ENCODE data around the gene SLC5A2.
A peak's percentile ranks its signal among the peaks of the same experiment; 100 is the strongest.
"Not testable (repeated sequence)": the region's sequence is repeated elsewhere in the genome, so short reads cannot be mapped to it uniquely, and the experiment has no call there.

The SLC5A2 gene

DNA sequence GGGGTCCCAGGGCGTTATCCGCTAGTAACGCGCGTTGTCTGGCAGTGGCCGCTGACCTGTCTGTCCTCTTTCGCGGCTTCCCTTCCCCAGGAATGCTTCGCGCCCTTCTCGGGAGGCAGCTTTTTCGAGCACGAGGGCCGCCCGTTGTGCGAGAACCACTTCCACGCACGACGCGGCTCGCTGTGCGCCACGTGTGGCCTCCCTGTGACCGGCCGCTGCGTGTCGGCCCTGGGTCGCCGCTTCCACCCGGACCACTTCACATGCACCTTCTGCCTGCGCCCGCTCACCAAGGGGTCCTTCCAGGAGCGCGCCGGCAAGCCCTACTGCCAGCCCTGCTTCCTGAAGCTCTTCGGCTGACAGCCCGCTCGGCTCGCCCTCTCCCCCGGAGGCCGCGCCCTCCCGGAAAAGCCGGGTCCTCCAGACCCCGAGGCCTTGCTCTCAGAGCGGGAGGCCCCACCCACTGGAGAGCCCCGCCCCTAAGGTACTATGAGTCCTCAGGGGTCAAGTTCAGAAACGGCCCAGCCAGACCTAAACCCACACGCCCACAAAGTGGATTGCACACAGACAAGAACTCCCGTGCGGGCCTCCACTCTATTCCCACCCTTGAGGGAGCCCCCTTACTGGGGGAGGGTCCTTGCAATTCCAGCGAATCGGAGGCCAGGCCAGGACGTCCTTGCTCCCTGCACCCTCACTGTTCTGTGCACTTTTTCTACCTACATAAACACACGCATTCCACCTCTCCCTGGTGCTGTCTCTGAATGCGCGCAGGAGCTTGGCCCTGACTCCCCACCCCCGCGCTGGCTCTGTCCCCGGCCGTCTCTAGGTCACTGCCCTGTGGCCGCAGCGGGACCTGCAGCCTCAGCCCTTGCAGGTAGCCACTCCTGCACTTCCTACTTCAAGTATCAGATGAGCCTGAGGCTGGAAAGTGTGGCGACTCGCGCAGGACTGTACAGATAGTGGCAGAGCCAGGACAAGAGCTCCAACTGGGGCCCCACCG is 5.4 kb upstream of the SLC5A2 start:
- no peak for DNase-seq

DNA sequence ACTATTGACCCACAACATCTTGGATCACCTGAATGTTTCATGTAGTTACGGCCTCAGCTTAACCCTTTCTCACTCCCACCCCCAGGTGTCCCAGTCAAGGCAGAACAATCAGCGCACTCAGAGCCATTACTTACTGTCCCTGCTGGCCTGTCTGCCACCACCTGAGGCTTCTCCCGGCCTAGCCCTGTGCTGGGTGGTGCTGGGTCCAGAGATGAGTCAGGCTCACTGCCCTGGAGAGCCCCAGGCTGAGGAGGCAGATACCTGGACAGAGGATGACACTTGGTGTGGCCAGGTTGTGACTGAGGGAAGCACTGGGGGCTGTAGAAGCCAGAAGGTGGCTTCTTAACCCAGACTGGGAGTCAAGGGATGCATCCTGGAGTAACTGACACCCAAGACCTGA is 4.0 kb upstream of the SLC5A2 start:
- DNase-seq: no peak

DNA sequence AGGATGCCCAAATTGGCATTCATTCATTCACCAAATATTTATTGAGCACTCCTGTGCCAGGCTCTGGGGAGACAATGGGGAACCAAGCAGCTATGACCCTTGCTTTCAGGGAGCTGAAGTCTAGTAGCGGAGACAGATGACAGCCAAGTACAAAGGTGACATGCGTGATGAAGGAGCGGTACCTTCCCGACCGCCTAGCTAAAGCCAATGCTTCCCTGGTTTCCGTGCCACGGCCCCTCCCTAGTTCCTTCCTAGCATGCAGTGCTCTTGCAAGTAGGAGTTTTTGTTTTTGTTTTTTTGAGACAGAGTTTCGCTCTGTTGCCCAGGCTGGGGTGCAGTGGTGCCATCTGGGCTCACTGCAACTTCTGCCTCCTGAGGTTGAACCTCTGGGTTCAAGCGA is 3.2 kb upstream of the SLC5A2 start:
- DNase-seq: no peak

DNA sequence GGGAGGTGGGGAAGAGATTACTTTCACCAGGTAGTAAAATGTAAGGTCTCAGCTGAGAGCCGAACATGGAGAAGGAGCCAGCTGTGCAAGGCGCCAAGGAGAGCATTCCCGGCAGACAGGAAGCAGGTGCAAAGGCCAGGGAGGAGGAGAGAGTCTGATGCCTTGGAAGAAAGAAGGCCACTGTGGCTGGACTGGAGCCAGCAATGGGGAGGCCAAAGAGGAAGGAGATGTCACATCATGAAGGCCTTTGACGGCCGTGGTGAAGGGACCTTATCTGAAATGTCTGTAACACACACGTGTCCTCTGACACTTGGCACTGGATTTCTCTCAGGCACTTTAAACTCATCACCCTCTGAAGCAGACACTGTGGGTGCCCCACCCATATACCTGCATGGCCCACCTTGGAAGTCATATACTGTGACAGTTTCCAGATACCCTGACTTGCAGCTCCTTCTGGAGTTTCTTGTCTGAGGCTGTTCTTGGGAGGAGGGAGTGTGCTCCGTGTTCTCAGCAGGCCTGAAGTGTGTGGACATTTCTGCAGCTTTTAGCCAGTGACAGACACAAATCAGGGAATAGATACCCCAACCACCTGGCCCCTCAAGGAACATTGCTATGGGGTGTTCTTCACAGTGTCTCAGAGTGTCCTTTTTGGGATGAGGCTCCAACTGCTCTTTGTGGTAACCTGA is 1.9 kb upstream of the SLC5A2 start:
- DNase-seq: no peak

DNA sequence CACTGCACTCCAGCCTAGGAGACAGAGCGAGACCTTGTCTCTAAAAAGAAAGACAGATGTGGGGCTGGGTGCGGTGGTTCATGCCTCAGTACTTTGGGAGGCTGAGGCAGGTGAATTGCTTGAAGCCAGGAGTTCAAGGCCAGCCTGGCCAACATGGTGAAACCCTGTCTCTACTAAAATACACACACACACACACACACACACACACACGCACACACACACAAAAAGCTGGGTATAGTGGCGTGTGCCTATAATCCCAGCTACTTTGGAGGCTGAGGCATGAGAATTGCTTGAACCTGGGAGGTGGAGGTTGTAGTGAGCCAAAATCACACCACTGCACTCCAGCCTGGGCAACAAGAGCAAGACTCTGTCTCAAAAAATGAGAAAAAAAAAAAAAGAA is 1.1 kb downstream of the SLC5A2 start:
- not testable (repeated sequence) for DNase-seq

DNA sequence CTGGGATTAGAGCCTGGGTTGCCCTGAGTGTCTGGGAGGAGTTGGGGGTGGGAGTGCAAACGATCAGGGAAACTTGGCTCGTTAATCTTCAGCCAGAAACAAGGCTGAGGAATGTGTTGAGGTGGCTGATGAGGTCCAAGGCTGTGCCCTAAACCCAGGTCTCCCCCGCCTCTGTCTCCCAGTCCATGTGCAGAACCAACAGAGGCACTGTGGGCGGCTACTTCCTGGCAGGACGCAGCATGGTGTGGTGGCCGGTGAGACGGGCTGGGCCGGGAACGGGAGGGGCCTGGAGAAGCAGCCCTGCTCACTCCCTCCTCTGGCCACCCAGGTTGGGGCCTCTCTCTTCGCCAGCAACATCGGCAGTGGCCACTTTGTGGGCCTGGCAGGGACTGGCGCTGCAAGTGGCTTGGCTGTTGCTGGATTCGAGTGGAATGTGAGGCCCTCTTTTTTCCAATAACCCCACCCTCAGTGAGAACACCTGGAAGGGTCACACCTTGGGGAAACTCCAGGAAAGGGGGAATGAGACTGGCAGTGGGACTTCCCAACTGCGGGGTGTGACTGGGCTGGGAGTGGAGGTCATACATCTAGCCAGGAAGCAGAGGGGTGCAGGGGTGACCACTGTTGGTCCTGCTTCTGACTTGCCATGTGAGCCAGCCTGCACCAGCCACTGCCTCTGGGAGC is 1.7 kb downstream of the SLC5A2 start:
- DNase-seq: no peak

DNA sequence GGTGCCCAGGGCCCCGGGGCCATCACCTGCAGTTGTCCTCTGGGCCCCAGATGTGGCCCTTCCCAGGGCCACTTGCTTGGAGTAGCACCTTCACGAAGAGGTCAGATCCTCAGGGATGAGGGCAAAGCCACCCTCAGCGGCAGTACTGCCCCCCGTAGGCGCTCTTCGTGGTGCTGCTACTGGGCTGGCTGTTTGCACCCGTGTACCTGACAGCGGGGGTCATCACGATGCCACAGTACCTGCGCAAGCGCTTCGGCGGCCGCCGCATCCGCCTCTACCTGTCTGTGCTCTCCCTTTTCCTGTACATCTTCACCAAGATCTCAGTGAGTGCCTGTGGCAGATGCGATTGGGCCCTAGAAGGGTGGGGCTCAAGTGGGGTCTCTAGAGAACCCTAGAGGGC is 2.6 kb downstream of the SLC5A2 start:
- no peak for DNase-seq

DNA sequence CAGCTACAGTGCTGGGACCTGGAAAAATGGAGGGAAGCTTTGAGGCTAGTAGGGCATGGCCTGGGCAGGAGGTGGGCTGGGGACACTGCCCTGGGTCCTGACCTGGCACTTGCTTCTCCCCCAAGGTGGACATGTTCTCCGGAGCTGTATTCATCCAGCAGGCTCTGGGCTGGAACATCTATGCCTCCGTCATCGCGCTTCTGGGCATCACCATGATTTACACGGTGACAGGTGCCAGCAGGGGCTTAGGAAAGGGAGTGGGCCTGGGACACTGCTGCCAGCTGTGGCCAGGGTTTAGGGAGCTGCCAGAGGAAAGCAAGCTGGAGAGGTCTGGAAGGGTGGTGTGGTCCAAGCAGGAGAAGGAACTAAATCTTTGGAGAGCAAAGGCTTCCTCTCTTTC is 3.1 kb downstream of the SLC5A2 start:
- DNase-seq: no peak

DNA sequence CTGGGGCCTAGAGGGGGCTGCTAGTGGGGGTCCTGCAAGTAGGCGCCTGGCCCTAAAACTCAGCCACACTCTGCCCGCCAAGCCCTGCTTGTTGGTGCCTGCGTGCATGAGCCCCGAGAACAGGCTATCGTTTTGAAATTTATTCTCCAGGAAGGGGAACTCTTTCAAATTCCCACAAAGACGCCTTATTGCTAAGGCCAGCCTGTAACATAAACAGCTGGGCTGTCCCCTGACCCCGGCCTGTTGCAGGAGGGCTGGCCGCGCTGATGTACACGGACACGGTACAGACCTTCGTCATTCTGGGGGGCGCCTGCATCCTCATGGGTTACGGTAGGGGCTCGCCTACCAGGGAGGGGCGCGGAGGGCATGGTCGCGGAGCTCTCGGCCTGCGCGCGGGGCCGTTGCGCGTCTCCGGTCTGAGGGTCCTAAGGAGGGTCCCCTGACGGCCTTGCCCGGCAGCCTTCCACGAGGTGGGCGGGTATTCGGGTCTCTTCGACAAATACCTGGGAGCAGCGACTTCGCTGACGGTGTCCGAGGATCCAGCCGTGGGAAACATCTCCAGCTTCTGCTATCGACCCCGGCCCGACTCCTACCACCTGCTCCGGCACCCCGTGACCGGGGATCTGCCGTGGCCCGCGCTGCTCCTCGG is 4.3 kb downstream of the SLC5A2 start:
- DNase-seq: no peak

DNA sequence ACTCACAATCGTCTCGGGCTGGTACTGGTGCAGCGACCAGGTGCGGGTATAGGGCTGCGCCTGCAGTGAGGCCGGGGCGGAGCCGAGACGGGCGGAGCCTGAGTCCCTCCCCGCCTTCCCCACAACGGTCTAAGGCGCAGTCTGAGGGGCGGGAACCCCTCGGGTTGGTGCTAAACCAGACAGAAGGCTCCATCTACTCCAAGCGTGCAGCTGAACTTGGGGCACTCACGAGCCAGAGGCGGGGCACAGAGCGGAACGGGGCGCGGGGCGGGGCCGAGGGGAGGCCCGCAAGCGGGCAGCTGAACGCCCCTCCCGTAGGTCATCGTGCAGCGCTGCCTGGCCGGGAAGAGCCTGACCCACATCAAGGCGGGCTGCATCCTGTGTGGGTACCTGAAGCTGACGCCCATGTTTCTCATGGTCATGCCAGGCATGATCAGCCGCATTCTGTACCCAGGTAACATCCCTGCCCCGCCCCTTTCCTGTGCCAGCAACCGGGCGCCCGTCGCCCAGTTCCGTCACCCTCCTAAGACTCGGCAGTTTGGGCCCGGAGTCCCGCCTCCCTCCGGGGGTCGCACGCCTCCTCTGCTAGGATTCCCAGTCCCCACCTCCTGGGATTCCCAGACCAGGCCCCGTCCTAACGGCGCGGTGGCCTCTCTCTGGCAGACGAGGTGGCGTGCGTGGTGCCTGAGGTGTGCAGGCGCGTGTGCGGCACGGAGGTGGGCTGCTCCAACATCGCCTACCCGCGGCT is 5.0 kb downstream of the SLC5A2 start:
- peak; percentile 45 to 46 for DNase-seq

DNA sequence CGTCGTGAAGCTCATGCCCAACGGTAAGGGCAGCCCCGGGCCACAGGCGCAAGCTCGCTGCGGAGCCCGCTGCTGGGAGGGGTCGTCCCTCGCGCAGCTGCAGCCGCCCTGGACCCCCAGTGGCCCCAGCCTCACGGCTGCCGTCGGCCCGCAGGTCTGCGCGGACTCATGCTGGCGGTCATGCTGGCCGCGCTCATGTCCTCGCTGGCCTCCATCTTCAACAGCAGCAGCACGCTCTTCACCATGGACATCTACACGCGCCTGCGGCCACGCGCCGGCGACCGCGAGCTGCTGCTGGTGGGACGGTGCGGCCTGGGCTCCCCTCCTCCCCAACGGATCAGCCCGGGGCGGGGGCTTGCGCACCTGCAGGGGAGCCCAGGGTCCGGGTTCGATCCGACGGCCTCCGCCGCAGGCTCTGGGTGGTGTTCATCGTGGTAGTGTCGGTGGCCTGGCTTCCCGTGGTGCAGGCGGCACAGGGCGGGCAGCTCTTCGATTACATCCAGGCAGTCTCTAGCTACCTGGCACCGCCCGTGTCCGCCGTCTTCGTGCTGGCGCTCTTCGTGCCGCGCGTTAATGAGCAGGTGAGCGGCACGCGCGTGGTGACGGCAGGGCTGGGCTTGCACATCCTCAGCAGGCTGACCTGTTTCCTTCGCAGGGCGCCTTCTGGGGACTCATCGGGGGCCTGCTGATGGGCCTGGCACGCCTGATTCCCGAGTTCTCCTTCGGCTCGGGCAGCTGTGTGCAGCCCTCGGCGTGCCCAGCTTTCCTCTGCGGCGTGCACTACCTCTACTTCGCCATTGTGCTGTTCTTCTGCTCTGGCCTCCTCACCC is 5.8 kb downstream of the SLC5A2 start:
- no peak for DNase-seq

DNA sequence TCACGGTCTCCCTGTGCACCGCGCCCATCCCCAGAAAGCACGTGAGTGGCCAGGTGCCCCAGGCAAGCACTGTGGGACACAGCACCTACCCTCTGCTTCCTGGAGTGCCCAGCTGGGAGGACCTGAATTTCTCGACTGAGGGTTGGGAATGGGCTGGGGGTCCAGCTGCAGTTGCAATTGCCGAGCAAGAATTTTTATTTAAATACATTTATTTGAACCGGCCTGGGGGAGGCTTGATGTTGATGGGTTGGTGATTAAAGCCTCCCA is 6.3 kb downstream of the SLC5A2 start:
- DNase-seq: no peak

DNA sequence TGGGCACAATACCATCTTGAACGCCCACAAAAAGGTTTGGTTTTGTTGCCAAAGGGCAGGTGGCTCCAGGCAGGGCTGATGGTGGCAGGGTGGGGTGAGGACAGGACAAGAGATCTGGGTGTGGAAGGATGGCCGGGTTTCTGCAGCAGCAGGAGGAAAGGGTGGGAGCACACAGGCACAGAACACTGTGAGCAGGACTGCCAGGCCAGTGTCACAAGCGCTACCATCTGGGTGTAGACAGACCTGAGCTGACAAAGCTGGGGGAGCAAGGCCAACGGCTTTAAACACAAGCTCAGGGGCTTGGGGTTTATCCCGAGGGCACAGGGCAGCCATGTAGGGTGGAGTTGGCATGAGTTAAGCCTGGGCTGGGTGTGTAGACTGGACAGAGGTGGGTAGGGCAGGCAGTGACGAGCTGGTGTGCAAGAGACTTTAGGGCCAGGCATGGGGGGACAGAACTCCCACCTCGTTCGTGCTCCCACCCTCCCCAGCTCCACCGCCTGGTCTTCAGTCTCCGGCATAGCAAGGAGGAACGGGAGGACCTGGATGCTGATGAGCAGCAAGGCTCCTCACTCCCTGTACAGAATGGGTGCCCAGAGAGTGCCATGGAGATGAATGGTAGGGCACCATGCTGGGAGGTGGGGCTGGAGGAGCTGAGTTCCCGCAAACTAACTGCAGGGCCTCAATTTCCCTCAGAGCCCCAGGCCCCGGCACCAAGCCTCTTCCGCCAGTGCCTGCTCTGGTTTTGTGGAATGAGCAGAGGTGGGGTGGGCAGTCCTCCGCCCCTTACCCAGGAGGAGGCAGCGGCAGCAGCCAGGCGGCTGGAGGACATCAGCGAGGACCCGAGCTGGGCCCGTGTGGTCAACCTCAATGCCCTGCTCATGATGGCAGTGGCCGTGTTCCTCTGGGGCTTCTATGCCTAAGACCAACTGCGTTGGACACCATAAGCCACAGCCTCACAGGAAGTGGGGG is 7.0 kb downstream of the SLC5A2 start:
- DNase-seq: no peak

DNA sequence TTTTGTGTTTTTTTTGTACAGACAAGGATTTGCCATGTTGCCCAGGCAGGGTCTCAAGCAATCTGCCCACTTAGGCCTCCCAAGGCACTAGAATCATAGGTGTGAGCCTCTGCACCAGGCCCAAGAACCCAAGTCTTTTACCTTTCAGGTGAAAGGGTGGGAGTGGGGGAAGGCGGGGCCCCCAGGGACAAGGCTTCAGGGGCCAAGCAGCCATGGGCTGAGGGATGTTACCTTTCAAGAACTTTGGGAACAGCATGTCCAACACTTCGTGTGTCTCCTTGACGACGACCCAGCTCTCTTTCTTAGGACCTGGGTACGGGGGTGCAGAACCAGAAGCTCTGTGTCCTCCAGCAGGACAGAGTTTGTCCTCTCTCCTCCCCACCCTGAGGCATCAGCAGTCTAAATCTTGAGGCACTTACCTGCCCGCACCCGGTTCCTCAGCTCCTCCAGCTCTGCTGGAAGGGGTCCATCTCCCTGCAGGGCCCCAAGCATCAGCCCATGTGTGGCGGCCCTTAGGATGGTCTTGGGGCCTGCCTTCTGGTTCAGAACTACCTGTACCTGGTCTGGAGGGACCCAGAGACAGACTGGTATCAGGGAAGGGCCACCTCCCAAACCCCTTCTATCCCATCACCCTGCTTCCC is 9.0 kb downstream of the SLC5A2 start:
- DNase-seq: no peak

DNA sequence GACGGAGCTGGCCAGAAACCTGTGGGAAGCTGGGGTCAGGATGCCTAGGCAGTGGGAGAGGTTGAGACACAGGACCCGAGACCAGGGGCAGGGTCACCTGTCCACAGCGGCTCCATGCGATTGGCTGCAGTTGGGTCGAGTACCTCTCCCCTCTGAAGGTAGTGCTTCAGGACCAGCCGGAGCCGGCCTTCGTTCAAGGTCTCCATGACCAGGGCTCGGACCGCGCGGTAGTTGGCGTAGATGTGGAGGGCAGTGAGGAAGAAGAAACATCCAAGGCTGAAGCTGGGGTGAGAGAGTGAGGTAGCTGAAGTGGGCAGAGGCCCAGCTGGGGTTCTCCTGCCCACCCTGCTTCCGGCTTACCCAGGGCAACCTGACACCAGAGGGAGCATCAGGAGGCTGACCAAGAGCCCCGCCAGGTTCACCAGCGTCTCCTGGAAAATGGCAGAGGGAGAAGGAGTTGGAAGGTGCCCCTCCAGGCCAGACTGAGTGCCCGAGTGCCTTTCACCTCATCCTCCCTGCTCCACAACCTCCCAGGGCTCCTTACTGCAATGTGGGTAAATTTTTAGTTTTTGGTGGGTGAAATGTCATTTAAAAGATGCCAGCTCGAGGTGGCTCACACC is 10.7 kb downstream of the SLC5A2 start:
- no peak for DNase-seq

DNA sequence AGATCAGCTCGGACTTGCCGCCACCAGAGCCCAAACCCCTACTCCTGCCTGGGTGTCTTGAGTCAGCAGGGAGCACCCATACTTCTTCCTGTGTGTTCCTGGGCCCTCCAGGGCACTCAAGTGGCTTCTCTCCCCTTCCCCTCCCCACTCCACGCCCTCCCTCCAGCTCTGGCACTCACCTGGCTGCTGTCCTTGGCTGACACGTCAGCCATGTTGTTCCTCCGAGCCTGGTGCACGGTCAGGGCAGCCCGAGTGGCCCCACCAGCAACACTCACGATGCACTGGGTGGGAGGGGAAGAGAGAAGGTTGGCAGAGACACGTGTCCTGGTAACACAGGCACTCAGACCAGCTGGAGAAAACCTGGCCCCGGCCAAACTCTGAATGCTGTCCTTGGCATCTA is 13.7 kb downstream of the SLC5A2 start:
- no peak for DNase-seq

DNA sequence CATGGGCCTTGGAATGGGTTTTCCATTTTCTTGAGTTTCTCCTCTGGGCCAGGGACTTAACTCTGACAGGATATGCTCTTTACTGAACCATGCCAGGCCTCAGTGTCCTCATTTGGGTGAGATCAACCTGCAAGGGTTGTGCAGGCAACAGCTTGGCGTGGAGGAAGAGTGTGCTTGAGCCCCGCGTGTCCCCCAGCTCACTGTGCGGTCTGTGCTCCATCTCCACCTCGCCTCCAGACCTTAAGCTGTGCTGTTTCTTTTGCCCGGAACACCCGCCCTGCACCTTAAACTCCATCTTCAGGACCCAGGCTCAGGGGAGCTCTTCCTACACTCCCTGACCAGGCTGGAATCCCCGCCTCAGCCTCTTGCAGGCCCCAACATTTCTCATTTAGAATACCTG is 15.6 kb downstream of the SLC5A2 start:
- DNase-seq: no peak

DNA sequence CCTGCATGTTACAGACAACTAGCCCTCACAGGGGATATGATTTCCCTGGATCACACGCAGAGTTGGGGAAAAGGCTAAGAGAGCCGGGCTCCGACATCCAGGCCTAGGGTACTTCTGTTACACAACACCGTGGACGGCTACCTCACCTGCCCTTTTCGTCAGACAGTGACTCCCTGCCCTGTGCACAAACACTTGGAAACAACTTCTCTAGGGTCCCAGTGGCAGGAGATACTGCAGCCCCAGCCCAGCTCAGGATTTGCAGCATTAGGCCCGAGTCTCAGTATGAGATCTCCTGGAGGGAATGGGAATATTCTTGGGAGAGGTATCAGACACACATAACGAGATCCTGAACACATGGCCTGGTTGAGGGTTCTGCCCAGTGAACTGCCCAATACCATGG is 17.0 kb downstream of the SLC5A2 start:
- no peak for DNase-seq

DNA sequence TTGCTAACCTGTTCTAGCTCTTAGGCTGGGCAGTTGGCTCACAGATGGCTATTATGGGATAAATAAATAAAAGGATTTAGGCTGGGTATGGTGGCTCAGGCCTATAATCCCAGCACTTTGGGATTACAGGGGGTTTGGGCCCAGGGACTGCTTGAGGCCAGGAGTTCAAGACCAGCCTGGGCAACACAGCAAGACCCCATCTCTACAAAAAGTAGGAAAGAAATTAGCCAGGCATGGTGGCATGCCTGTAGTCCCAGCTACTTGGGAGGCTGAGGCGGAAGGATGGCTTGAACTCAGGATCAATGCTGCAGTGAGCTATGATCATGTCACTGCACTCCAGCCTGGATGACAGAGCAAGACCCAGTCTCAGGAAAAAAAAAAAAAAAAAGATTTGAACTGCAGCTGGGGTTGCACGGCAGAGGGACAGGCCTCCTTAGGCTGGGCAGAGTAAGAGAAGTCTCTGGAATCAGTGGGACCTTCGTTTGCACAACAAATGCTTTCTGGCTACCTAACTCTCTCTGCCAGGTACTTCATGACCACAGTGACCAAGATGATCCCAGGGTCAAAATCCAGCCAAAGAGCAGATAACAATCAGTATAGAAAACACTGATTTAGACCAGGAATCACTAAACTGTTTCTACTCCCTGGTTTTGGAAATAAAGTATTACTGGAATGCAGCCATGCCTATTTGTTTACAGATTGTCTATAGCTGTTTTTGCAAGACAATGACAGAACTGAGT is 18.5 kb downstream of the SLC5A2 start:
- DNase-seq: no peak

Data from stimulated activated CD4-positive, alpha-beta T cell treated with anti-CD3 and anti-CD28 coated beads, Interleukin-2, amount 100 ng/mL, for 48 hours (primary cell).